T47D (cell line): Measurements from ENCODE around the gene GPR161.

Experiments used
- DNase-seq, 2 experiments: peaks; one replicate each; pipeline versions ENCODE4 v3.0.0 to v3.0.0-alpha.2; 2011 to 2012; ENCODE audit warnings: low read depth in 1 of 2, low spot score in 1 of 2
- JUND ChIP-seq: IDR thresholded peaks from 2 replicates; pipeline ENCODE4 v1.6.1; 2012; ENCODE audit warnings: low read depth
- in situ Hi-C: cut with HindIII; loops from 2 replicates; pipeline ENCODE4 v1.10.0; 2016; ENCODE audit warnings: low sequenced_read_pairs, low pct_unique_long_range_greater_than_20kb

Gene GPR161

DNA sequence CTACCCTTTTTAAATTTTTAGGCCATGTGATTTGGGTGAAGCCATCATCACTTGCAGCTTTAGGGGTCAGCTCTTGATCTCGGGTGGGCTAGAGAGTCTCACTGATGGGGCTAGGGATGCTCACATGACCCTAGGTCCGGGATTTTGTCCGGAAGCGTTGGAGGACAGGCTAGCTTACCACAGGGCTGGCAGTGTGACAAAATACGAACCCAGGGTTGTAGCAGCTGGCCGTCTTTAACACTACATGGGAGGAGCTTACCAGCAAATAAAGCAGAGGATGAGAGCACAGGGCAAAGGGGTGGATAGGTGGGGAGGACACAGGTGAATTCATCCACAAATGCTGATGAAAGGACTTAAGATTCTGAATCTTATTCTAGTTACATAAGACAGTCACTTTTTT, 21.9 kb downstream of the GPR161 start:
- in situ Hi-C loops, result no loop called here
- DNase-seq, result no peak
- TF ChIP-seq JUND, result no peak

DNA sequence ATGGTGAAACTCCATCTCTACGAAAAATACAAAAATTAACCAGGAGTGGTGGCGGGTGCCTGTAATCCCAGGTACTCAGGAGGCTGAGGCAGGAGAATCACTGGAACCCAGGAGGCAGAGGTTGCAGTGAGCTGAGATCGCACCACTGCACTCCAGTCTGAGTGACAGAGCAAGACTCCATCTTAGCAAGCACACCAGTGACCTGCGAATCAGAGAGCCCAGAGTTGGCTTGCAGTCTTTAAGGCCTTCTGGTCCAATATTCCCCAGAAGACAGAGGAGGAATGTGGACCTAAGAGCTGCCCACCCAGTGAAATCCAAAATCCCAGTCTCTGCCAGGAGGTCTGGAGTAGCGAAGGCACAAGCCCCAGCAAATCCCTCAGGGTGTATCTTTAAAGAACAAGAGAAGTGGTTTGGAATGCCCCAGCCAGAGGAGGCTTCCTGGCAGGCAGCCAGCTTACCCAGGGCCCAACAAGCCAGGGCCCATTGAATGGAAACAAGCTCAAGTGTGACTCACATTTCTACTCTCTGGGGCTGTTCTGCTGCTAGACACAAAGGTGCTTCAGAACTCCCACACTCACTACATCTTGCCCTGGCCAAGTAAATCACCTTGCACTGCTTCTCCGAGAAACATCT, 23.9 kb downstream of the GPR161 start:
- in situ Hi-C loops, result no loop called here
- no peak for TF ChIP-seq JUND
- DNase-seq, result no peak

DNA sequence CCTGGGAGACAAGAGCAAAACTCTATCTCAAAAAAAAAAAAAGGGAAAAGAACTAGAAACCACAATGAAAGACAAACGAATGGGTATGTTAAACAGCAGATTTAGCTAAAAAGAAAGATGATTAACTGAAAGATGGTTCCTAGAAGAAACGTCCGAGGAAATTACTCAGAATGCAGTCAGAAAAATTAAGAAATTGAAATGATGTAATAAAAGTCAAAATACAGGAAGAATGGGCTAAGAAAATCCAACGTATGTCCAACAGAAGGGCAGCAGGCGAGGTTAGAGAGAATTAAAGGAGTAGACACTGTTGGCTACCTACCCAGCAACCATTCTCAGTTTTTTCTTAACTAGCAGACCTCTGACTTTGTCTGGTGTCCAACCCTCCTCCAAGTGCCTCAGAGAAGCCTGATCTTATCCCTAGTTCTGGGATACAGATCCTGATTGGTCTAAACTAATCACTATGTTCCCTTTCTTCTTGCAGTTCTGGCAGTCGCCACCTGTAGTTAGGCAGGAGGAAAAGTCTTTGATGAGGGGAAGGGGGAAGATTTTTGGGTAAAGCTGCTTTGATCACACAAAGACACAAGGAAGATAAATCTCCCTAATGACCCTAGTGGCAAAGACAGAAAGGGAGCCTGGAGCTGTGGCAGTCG, 25.7 kb downstream of the GPR161 start:
- DNase-seq, result no peak
- in situ Hi-C loops, result no loop called here
- TF ChIP-seq JUND, result no peak

DNA sequence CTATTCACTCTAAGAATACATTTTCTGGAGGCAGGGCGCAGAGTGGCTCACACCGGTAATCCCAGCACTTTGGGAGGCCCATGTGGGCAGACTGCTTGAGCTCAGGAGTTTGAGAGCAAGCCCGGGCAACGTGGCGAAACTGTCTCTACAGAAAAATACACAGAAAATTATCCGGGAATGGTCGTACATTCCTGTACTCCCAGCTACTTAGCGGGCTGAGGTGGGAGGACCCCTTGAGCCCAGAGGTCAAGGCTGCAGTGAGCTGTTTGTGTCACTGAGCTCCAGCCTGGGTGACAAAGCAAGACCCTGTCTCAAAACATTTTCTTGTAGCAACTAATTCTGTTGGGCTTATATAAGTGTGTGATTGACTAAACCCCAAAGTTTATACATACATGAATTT, 30.5 kb downstream of the GPR161 start:
- no peak for DNase-seq
- no peak for TF ChIP-seq JUND
- in situ Hi-C loops, result no loop called here

DNA sequence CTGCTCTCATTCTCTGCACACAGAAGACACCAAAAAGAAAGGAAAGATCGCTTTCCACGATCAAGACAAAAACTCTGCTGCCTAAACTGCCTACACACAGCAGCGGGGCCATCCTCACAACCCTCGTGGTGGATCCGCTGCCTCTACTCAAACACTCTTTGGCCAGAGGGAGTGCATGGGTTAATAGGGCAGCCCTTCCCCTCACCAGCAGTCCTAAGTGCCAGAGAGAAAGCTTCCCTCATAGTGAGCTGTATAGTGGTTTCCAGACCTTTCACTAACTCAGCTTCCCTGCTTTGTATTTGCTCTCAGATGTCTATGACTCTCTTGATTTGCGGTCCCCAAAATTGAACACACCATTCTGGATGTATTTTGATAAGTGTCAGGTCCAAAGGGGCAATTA, 30.9 kb downstream of the GPR161 start:
- in situ Hi-C loops, result no loop called here
- DNase-seq, result no peak
- TF ChIP-seq JUND, result no peak

DNA sequence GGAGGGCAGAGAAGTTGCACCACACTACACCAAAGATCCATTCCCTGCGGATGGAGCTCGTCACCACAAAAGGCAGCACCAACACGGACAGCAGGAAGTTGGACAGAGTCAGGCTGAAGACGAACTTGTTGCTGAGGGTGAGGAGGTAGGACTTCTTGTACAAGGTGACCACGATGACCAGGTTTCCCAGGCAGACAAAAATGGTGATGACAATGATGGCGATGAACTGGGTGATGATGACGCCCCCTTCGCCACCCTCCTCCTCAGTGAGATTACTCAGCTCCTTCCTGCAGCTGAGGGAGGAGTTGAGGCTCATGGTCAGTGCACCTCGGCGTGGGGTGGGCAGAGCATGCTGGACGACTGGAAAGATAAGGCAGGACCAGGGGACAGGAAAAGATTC, 32.2 kb downstream of the GPR161 start:
- TF ChIP-seq JUND, result no peak
- DNase-seq, result no peak
- in situ Hi-C loops, result no loop called here

DNA sequence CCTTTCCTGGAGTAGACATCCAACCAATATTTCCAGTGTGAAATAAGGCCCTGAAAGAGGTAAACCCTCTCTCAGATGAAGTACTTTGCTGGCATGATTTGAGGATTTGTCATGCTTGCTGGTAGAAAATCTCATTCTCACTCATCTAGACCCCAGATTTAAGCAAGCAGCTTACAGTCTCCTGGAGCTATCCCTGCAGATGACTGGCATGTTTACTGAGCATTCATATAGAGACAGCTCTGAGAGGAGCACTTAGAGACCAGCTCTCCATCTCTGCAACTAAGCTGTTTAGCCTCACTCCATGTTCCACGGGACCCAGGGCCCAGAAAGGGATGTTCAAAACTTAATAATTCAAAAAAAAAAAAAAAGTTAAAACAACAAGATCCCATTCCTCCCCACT, 34.2 kb downstream of the GPR161 start:
- TF ChIP-seq JUND, result no peak
- DNase-seq, result no peak
- in situ Hi-C loops, result no loop called here

DNA sequence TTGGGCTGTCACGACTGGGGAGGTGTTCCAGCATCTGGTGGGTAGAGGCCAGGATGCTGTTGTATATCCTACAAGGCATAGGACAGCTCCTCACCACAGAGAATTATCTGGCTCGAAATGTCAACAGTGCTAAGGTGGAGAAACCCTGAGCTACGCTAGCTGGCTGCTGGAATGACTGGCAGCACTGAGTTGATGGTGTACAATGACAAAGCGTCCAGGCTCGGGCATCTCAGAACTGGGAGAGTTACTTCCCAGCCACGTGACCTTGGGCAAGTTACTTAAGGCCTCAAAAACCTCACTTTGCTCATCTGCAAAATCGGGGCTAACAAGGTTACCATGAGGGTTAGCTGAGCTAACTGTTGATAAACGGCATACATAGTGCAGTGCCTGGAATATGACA, 35.4 kb downstream of the GPR161 start:
- DNase-seq, result no peak
- no peak for TF ChIP-seq JUND
- in situ Hi-C loops, result no loop called here

DNA sequence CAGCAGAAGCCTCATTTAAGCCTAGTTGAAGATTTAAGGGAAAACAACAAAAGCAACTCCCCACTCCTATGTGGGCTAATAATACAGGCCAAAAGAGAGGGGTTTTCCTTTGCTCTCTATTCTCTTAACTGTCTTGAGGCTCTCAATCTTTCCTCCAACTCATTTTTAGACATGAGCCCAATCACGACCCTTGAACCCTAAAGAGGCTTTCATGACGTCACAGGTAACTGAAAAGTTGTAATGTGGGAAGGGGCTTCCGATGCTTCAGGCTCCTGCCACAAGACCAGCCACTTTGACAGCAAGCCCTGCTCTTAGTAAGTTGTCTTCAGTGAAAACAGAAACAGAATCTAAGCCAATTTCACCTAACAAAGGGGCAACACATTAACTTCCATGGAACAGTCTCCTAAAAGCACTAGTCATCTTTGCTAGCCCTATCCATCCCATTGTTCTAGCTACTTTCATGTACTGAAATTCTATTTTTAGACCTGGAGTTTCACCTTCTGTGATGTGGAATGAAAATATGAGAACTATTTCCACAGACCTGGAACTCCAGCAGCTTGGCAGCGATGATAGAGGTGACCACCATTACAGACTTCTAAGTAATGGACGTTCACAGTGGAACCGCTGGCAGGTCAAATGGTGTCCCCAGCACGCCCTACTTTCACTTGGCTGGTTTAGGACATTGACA, 36.3 kb downstream of the GPR161 start:
- DNase-seq, result no peak
- in situ Hi-C loops, result no loop called here
- no peak for TF ChIP-seq JUND

DNA sequence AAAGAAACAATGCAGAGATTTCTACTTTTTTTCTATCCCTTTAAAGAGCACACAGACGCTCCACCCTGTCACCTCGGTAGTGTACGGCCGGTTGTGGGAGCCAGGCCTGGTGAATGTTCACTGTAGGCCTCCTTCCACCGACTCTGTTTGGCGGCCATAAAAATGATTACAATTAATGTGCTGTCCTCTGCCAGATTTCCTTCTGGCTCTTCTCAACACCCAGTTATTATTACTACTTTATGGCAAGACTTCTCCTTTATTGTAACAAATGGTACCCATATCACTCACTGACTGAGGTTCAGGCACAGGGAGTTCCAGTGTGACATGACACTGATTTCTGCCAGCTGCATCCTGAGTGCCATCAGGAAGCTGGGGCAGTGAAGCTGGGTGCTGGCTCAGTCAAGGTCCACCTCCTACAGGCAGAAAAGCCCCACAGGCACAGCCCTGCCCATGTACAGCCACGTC, 37.4 kb downstream of the GPR161 start:
- in situ Hi-C loops, result no loop called here
- no peak for DNase-seq
- no peak for TF ChIP-seq JUND

DNA sequence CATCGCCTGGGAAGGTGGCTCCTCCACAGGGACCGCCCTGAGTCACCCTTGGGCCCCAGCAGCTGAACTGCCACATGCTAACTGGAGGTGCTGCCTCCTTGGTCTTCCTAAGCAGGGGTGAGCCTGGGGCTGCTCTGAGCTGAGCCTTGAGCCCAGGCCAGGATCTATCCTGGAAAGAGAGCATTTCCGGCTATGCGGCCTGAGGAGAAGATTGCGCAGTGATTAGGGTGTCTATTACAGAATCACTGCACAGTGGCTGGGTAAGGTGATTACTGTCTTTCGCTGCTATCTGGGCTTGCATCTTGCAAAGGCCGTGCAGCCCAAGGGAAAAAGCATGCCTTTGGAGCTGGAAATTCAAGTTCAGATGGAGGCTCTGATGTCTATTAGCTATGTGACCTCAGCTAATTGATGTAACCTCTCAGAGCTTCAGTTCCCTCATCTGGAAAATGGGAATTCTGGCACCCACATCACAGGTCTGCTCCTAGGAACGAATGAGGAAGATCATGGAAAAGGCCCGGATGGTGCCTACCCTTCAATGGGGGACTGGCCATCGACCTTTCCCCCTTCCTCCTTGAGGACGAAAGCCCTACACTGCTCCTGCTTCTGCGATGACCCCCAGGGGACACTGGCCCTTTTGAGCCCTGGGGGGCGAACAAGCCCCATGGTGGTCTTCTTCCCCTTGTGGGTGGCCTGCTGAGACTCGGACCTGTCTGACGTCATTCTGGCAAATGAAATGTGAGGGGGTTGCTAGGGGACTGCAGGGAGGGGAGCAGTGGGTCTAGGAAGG, 38.0 kb downstream of the GPR161 start:
- peak; percentile 67; the same call in 1 of the 2 replicates for TF ChIP-seq JUND

DNA sequence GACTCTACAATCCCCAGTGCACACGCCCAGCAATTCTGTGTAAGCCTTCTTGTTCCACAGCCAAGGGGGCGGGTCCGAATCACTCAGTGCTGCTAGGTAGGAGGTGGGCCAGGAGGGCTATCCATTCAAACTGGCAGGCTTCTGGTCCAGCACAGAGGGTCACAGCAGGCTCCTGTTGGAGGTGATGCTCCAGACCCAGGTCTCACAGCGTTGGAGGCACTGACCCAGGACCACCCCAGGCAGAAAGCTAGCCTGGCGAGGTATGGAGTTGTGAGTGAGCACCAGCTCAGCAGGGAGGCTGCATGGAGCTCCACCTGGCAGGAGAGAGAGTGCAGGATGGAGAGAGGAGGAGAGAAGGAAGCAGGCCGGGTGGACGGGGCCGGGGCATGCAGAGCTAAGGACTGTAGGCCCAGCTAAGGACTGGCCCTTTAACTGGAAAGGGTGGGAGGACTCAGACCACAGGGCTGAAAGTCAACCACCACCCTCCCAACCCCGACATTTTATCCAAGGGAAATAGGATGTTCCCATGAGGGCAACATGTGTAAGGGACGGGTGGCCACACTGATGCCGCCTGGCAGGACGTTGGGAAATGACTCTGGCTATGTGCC, 38.7 kb downstream of the GPR161 start:
- in situ Hi-C loops, result no loop called here
- DNase-seq, result no peak
- no peak for TF ChIP-seq JUND

More for the DNA sequence above, 38.0 kb downstream of the GPR161 start:
- peak; percentile 48 to 68 for DNase-seq
- in situ Hi-C loops, result no loop called here
